GM19395 (cell line): ENCODE results near the gene SLC25A4.
"Not testable (repeated sequence)": the region's sequence is repeated elsewhere in the genome, so short reads cannot be mapped to it uniquely, and the experiment has no call there.

Source experiments
- ATAC-seq: cut with Tn5 transposase; IDR thresholded peaks from one replicate; pipeline ENCODE4 v1.9.1; 2021; ENCODE audit warnings: mild to moderate bottlenecking, moderate library complexity; ENCODE audit not compliant: unreplicated experiment

SLC25A4 gene

GRCh38 chr4:185171373-185172071 lies 28.5 kb downstream of the SLC25A4 start:
- ATAC-seq = peak; percentile 96

- no peak for ATAC-seq
These were observed 36.4 kb downstream of the SLC25A4 start for GRCh38 chr4:185179488-185179887.

GRCh38 chr4:185182239-185182638 lies 39.2 kb downstream of the SLC25A4 start:
- ATAC-seq = no peak

- ATAC-seq = peak; percentile 77
These were observed 40.7 kb downstream of the SLC25A4 start for GRCh38 chr4:185183622-185184281.

- no peak for ATAC-seq
These were observed 43.7 kb downstream of the SLC25A4 start for GRCh38 chr4:185186769-185187168.

- ATAC-seq = no peak
These were observed 46.7 kb downstream of the SLC25A4 start for GRCh38 chr4:185189606-185190305.

GRCh38 chr4:185190306-185190856 lies 47.3 kb downstream of the SLC25A4 start:
- no peak for ATAC-seq

GRCh38 chr4:185192059-185192458 lies 49.0 kb downstream of the SLC25A4 start:
- ATAC-seq = peak; percentile 92

- ATAC-seq = no peak
These were observed 52.1 kb downstream of the SLC25A4 start for GRCh38 chr4:185194924-185195888.

- no peak for ATAC-seq
These were observed 53.4 kb downstream of the SLC25A4 start for GRCh38 chr4:185196437-185196836.

- ATAC-seq = not testable (repeated sequence)
These were observed 55.1 kb downstream of the SLC25A4 start for GRCh38 chr4:185198189-185198588.
